ENCODE results near the gene SETBP1. TPM values are rescaled to one million over a fixed set of nuclear protein-coding genes. Genes with fewer than 3 reads are reported as not detected.

Gene SETBP1
- total and polyA plus RNA-seq, 9 of the 15 experiments (the other 6 are each of a cell fraction or from before 2014, with no cell fraction given) = under 0.01 to 0.13 (median 0.04) TPM

DNA sequence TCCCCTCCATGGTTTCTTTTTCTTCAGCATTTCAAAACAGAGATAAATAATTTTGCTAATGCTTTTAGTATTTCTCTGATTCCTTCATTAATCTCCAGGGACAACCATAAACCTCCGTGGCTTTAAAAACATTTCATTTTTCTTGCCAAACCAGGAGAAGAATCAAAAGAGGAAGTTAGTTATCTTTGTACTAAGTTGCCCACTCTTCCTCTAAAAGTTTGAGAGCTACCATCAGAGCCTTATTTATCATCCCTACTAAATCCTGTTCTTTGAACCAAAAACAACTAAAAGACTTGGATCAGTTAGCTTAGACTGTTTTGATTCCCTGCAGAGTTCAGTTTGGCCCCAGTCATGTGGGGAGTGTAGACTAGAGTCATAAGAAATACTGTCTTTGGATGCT, 208.4 kb downstream of the SETBP1 start:
- no peaks in the 10 kb centered on the region for H3K36me3 ChIP-seq (ENCODE audit: control insufficient read depth, insufficient read depth, low read length)
- no peaks in the 10 kb centered on the region for H3K4me1 ChIP-seq (replicated peaks in 1 of 2; ENCODE audit: control insufficient read depth in 2 of 2, insufficient read depth in 2 of 2, low read length in 2 of 2)
- no peaks in the 10 kb centered on the region for H3K9me1 ChIP-seq (ENCODE audit: control insufficient read depth, insufficient read depth, low read length)
- FAIRE-seq = no peak
- CTCF ChIA-PET (ENCODE audit: low intra/inter-chr PET ratio) = no interaction called here
- H3K9me3 ChIP-seq (replicated peaks; ENCODE audit: control insufficient read depth, insufficient read depth, low read depth, low read length) = no peaks in the 10 kb centered on the region
- DNase-seq (ENCODE audit: extremely low read depth in 1 of 4, low spot score in 3 of 4) = no peak
- WGBS (ENCODE audit: insufficient coverage, low coverage, missing lambda C conversion rate) = 0% methylated on average over 1 of the region's 1 CpG
- H3K4me3 ChIP-seq = no peak overlapping the region
- intact Hi-C loops (cut with micrococcal nuclease) = no loop called here
- H3K4me2 ChIP-seq (ENCODE audit: insufficient read depth, low read length) = no peak overlapping the region
- no peak overlapping the region for H3K27ac ChIP-seq (ENCODE audit: extremely low read depth, low read depth, low read length)
- no peak overlapping the region for H2AFZ ChIP-seq (ENCODE audit: low read depth, low read length)
- no TSS peak for BruUV-seq (replicated peaks)
- in situ Hi-C loops (cut with MboI) = no loop called here
- POLR2A ChIA-PET = no interaction called here
- ATAC-seq = no peak
- TF ChIP-seq, protein P1, sequence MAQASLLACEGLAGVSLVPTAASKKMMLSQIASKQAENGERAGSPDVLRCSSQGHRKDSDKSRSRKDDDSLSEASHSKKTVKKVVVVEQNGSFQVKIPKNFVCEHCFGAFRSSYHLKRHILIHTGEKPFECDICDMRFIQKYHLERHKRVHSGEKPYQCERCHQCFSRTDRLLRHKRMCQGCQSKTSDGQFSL (CRISPR knock-in tag; IDR thresholded peaks at IDR 0.05) = no peak
- TF ChIP-seq, protein P1 (tag; IDR thresholded peaks at IDR 0.05) = no peak
- TF ChIP-seq NEUROD1 (IDR thresholded peaks at IDR 0.05; ENCODE audit: borderline replicate concordance, low read depth, low read length, partially characterized antibody) (no peak), RFX5 (IDR thresholded peaks at IDR 0.05; ENCODE audit: low read depth, low read length) (no peak), NRF1 (conservative IDR thresholded peaks at IDR 0.05 in 1 of 2, IDR thresholded peaks at IDR 0.05 in 1 of 2) (no peak), SIN3A (IDR thresholded peaks at IDR 0.05; ENCODE audit: borderline replicate concordance in 2 of 2, control insufficient read depth in 1 of 2, low read depth in 2 of 2, low read length in 2 of 2) (no peak), FOXJ3 (CRISPR knock-in tag; IDR thresholded peaks at IDR 0.05) (no peak), TAF7 (tag; IDR thresholded peaks at IDR 0.05) (no peak), L3MBTL2 (IDR thresholded peaks at IDR 0.05) (no peak), RBFOX2 (IDR thresholded peaks at IDR 0.05; ENCODE audit: low read depth, low read length) (no peak), CC2D1A (IDR thresholded peaks at IDR 0.05) (no peak), ZNF224 (CRISPR knock-in tag; IDR thresholded peaks at IDR 0.05) (no peak), ZNF3 (CRISPR knock-in tag; IDR thresholded peaks at IDR 0.05) (no peak), CCNT2 (IDR thresholded peaks at IDR 0.05; ENCODE audit: borderline replicate concordance, extremely low read depth, insufficient read length, low read depth, low read length) (no peak), FIP1L1 (IDR thresholded peaks at IDR 0.05; ENCODE audit: low read depth, low read length, poor library complexity, severe bottlenecking) (no peak)
- H3K9ac ChIP-seq (ENCODE audit: insufficient read depth in 1 of 2, low read depth in 2 of 2, low read length in 2 of 2) = no peak overlapping the region
- H3K79me2 ChIP-seq (ENCODE audit: control insufficient read depth, insufficient read depth, low read length) = no peaks in the 10 kb centered on the region
- H4K20me1 ChIP-seq (replicated peaks; ENCODE audit: control insufficient read depth, insufficient read depth, low read length) = no peaks in the 10 kb centered on the region
- no peaks in the 10 kb centered on the region for H3K27me3 ChIP-seq (ENCODE audit: control insufficient read depth in 2 of 2, insufficient read depth in 2 of 2, low read length in 2 of 2)
